Epithelial cell of proximal tubule (primary cell): ENCODE data around the gene CERS5. TPM values are rescaled to one million over a fixed set of nuclear protein-coding genes. Genes with fewer than 3 reads are reported as not detected.
A peak's percentile ranks its signal among the peaks of the same experiment; 100 is the strongest.
"Not testable (repeated sequence)": the region's sequence is repeated elsewhere in the genome, so short reads cannot be mapped to it uniquely, and the experiment has no call there.

Experiments used
- DNase-seq: peaks from one replicate; pipeline ENCODE4 v3.0.0-alpha.2; 2011; ENCODE audit warnings: low read depth
- H3K4me3 ChIP-seq: 2 replicates; pipeline ENCODE4 v1.5.1; 2011; ENCODE audit warnings: low read depth, mild to moderate bottlenecking, low read length
- CTCF ChIP-seq: conservative IDR thresholded peaks from 2 replicates; pipeline ENCODE4 v1.5.1; 2012; ENCODE audit warnings: low read depth, mild to moderate bottlenecking, low read length
- total RNA-seq: library from RNA; depleted of rRNA; stranded (reverse); fragments of >200 nt; gene quantifications from 2 replicates; pipeline ENCODE4 v1.2.3, GENCODE V29; 2015

CERS5 gene
- total RNA-seq, 1 donor from 2014 or later = 31.1 TPM

- TF ChIP-seq CTCF = no peak
- no peak overlapping the region for H3K4me3 ChIP-seq
- no peak for DNase-seq
Measured at GRCh38 chr12:50087995-50088394, 79.2 kb downstream of the CERS5 start.

- no peak for DNase-seq
- no peak for TF ChIP-seq CTCF
- H3K4me3 ChIP-seq = no peak overlapping the region
Measured at GRCh38 chr12:50087151-50087550, 80.0 kb downstream of the CERS5 start.

- TF ChIP-seq CTCF = no peak
- peak overlapping the region; percentile 83 for H3K4me3 ChIP-seq
- DNase-seq = no peak
Measured at GRCh38 chr12:50086148-50086547, 81.0 kb downstream of the CERS5 start.

GRCh38 chr12:50085615-50086072, 81.5 kb downstream of the CERS5 start:
- peak overlapping the region; percentile 83 for H3K4me3 ChIP-seq
- TF ChIP-seq CTCF = no peak
- no peak for DNase-seq

GRCh38 chr12:50084775-50085614, 82.2 kb downstream of the CERS5 start, which contains the start of gene SMARCD1:
Gene SMARCD1 (plus strand): TSS chr12:50085342. CDS start chr12:50085370, 28 bp downstream.
- peak; percentile 57 for DNase-seq

GRCh38 chr12:50084409-50084774, 82.8 kb downstream of the CERS5 start:
- not testable (repeated sequence) for DNase-seq
- H3K4me3 ChIP-seq = peak overlapping the region; percentile 83

More at GRCh38 chr12:50084775-50085614, 82.2 kb downstream of the CERS5 start, which contains the start of gene SMARCD1:
- peak; percentile 51 for TF ChIP-seq CTCF
- H3K4me3 ChIP-seq = peak within 1 kb of the TSS; percentile 83

- H3K4me3 ChIP-seq = no peak overlapping the region
- DNase-seq = no peak
- TF ChIP-seq CTCF = no peak
Measured at GRCh38 chr12:50083301-50083700, 83.9 kb downstream of the CERS5 start.
